A673 (cell line): ENCODE results near the gene ANAPC2.

Source experiments
- EZH2 ChIP-seq: fragments of 200-600 bp; sonication (generic); IDR thresholded peaks from 2 replicates; pipeline ENCODE4 v1.6.1; 2017; ENCODE audit warnings: borderline replicate concordance, low read depth, mild to moderate bottlenecking, mixed read lengths, antibody characterized with exemption, low read length; ENCODE audit not compliant: poor library complexity, severe bottlenecking
- TF ChIP-seq, protein P1 (sequence below): fragments of 300-800, 200-600 bp; sonication (generic); conservative IDR thresholded peaks from 2 replicates; pipeline ENCODE4 v1.5.1; 2017; ENCODE audit warnings: low read depth, mild to moderate bottlenecking, antibody characterized with exemption, low read length, moderate library complexity, mixed read lengths

DNA sequence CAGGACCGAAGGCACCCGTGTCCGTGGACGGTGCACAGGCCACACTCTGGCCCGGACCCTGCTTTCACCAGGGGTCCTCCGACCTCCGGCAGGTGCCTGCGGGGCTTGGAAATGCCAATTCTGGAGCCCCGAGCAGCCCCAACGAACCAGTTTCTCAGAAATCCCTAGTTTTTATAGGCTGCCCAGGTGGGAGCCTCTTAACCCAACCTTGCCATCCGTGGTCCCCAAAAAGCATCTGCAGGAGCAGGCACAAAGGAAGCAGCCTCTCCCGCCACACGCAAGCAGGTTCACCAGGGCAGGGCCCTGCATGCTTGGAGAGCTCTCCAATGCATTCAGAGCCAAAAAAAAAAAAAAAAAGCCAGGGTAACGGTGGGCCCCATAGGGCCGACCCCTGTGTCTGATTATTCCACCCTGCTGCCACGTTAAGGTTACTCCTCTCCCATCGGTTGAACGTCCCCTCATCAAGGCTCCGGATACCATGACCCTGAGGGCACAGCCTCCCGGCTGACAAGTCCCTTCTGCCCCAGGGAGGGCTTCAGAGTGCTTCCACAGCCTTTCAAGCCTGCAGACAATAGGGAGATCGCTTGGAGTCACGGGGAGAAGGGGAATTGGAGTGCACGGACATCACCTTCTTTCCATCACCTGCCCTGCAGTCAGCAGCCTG lies 13.0 kb upstream of the ANAPC2 start:
- TF ChIP-seq, protein P1, sequence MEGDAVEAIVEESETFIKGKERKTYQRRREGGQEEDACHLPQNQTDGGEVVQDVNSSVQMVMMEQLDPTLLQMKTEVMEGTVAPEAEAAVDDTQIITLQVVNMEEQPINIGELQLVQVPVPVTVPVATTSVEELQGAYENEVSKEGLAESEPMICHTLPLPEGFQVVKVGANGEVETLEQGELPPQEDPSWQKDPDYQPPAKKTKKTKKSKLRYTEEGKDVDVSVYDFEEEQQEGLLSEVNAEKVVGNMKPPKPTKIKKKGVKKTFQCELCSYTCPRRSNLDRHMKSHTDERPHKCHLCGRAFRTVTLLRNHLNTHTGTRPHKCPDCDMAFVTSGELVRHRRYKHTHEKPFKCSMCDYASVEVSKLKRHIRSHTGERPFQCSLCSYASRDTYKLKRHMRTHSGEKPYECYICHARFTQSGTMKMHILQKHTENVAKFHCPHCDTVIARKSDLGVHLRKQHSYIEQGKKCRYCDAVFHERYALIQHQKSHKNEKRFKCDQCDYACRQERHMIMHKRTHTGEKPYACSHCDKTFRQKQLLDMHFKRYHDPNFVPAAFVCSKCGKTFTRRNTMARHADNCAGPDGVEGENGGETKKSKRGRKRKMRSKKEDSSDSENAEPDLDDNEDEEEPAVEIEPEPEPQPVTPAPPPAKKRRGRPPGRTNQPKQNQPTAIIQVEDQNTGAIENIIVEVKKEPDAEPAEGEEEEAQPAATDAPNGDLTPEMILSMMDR: no peak
- no peak for TF ChIP-seq EZH2
